BJ (cell line): ENCODE results near the gene IMP4. TPM values are rescaled to one million over a fixed set of nuclear protein-coding genes. Genes with fewer than 3 reads are reported as not detected.

Experiments used
- CTCF ChIA-PET: fragments of 350-600 bp; formaldehyde crosslinking; extraction: SDS; loops from one replicate; lab custom pipeline; 2021; ENCODE audit warnings: antibody characterized with exemption, inconsistent platforms; lab: Yijun Ruan, JAX
- POLR2A ChIA-PET: fragments of 300-600 bp; sonication (Branson Sonifier 250); formaldehyde crosslinking; extraction: SDS; loops from one replicate; lab custom pipeline; 2021; ENCODE audit warnings: antibody characterized with exemption; lab: Charles Lee
- DNase-seq: peaks from one replicate; pipeline ENCODE4 v3.0.0-alpha.2; 2011; ENCODE audit warnings: low read depth
- H3K27me3 ChIP-seq: 2 replicates; pipeline ENCODE4 v1.6.0; 2011; ENCODE audit warnings: low read length; ENCODE audit not compliant: control insufficient read depth, insufficient read depth
- H3K36me3 ChIP-seq: 2 replicates; pipeline ENCODE4 v1.5.1; 2011; ENCODE audit warnings: low read length; ENCODE audit not compliant: control insufficient read depth, insufficient read depth
- H3K4me3 ChIP-seq: 2 replicates; pipeline ENCODE4 v1.5.1; 2011; ENCODE audit warnings: low read depth, mild to moderate bottlenecking, control low read depth, low read length
- polyA plus RNA-seq: library from polyadenylated mRNA; depleted of rRNA; stranded (reverse); fragments of >200 nt; gene quantifications from 2 replicates; pipeline ENCODE4 v1.2.3, GENCODE V29; 2011
- TF ChIP-seq, protein P1 (sequence below): IDR thresholded peaks from 2 replicates; pipeline ENCODE4 v1.5.1; 2011; ENCODE audit warnings: low read depth, mild to moderate bottlenecking, control low read depth, inconsistent platforms, low read length, moderate library complexity; ENCODE audit not compliant: insufficient read depth

The IMP4 gene
- polyA plus RNA-seq, 1 experiment: 144 TPM

DNA sequence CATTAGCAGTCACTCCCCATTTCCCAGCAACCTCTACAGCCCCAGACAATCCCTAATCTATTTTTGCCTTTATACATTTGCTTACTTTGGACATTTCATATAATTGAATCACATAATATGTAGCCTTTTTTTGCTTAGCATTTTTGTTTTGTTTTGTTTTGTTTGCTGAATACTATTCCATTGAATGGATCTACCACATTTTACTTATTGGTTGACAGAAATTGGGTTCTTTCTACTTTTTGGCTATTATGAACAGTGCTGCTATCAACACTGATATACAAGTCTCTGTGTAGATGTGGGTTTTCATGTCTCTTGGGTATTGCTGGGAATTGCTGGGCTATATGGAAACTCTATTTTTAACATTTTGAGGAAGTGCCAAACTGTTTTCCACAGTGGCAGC lies 20.8 kb downstream of the IMP4 start:
- CTCF ChIA-PET: no interaction called here
- POLR2A ChIA-PET: no interaction called here
- TF ChIP-seq, protein P1, sequence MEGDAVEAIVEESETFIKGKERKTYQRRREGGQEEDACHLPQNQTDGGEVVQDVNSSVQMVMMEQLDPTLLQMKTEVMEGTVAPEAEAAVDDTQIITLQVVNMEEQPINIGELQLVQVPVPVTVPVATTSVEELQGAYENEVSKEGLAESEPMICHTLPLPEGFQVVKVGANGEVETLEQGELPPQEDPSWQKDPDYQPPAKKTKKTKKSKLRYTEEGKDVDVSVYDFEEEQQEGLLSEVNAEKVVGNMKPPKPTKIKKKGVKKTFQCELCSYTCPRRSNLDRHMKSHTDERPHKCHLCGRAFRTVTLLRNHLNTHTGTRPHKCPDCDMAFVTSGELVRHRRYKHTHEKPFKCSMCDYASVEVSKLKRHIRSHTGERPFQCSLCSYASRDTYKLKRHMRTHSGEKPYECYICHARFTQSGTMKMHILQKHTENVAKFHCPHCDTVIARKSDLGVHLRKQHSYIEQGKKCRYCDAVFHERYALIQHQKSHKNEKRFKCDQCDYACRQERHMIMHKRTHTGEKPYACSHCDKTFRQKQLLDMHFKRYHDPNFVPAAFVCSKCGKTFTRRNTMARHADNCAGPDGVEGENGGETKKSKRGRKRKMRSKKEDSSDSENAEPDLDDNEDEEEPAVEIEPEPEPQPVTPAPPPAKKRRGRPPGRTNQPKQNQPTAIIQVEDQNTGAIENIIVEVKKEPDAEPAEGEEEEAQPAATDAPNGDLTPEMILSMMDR: no peak
- no peak for DNase-seq
- Histone ChIP-seq H3K4me3 (no peak overlapping the region), H3K27me3 (no peaks in the 10 kb centered on the region), H3K36me3 (no peaks in the 10 kb centered on the region)

DNA sequence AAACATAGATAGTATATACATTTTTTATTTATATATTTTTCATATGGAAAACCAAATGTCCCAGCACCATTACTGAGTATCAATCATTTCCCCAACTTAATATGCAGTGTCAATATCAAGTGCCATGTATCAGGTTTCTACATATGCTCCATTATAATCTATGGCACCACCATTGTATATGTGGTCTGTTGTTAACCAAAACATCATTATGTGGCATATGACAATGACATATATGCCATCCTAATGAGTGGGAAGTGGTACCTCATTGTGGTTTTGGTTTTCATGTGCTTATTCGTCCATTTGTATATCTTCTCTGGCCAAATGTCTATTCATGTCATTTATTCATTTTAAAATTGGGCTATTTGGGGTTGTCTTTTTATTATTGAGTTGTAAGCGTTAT lies 22.4 kb downstream of the IMP4 start:
- Histone ChIP-seq H3K4me3 (no peak overlapping the region), H3K36me3 (no peaks in the 10 kb centered on the region), H3K27me3 (no peaks in the 10 kb centered on the region)
- ChIA-PET POLR2A (no interaction called here), CTCF (no interaction called here)
- TF ChIP-seq, protein P1: no peak
- no peak for DNase-seq

DNA sequence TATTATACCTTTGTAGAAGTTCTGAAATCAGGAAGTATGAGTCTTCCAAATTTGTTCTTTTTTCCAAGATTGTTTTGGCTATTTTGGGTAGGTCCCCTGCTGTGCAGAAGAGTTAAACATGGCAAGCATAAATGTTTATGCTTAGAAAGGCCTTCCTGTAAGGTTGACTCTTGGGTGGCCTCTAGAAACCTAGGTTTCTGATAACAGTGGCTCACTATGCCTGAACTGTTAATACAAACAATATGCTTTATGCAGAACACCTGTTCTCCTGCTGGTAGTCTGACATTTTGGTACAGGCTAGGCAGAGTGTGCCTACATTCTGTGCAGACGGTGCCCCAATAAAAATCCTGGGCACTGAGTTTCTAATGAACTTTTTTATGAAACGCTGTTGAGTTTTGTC lies 23.3 kb downstream of the IMP4 start:
- POLR2A ChIA-PET: no interaction called here
- Histone ChIP-seq H3K4me3 (no peak overlapping the region), H3K27me3 (no peaks in the 10 kb centered on the region), H3K36me3 (no peaks in the 10 kb centered on the region)
- CTCF ChIA-PET: interaction anchor here (1.0 kb wide), 1 partner anchor 10 kb away, joined by 3 read pairs; the partner anchor contains the start of gene PTPN18
- DNase-seq: no peak
- TF ChIP-seq, protein P1: no peak

DNA sequence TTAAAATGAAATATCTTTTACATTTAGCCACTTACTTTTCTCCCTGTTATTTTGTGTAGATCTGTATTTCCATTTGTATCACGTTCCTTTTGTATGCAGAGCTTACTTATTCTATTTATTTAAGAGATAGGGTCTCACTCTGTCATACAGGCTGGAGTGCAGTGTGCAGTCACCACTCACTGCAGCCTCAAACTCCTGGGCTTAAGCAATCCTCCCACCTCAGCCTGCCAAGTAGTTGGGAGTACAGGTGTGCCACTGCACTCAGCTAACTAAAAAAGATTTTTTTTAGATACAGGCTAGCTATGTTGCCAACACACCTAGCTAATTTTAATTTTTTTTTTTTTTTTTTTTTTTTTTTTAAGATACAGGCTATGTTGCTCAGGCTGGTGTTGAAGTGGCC lies 24.0 kb downstream of the IMP4 start:
- no peaks in the 10 kb centered on the region for H3K27me3 ChIP-seq
- DNase-seq: no peak
- H3K4me3 ChIP-seq: no peak overlapping the region
- no peaks in the 10 kb centered on the region for H3K36me3 ChIP-seq
- ChIA-PET POLR2A (no interaction called here), CTCF (interaction anchor here (1.0 kb wide), 1 partner anchor 11 kb away, joined by 3 read pairs; the partner anchor contains the start of gene PTPN18)
- TF ChIP-seq, protein P1: no peak

DNA sequence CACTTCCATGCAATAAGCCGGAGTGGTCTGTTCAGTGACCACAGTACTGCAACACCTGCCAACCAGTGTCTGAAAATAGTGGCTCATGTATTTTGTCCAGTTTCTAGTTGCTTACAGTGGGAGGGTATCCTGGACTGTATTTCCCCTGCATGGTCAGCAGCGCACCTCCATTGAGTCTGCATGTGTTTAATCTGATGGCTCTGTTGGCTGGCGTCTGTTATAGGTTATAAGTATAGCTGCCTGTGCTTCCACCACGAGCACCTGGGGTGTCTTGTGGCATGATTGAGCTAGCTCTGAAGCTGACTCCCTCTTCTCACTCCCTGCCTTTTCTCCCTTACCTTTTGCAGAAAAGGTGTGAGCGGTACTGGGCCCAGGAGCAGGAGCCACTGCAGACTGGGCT lies 26.1 kb downstream of the IMP4 start:
- no peak for DNase-seq
- no peaks in the 10 kb centered on the region for H3K27me3 ChIP-seq
- ChIA-PET CTCF (no interaction called here), POLR2A (no interaction called here)
- TF ChIP-seq, protein P1: no peak
- H3K36me3 ChIP-seq: no peaks in the 10 kb centered on the region
- no peak overlapping the region for H3K4me3 ChIP-seq
